DOHH2 (cell line): ENCODE results near the gene ZMAT5.

Source experiments
- H3F3A ChIP-seq: fragments of 200-600 bp; sonication (generic), shearing (Covaris generic); 2 replicates; pipeline ENCODE4 v1.6.0; 2016; ENCODE audit warnings: antibody characterized with exemption, mild to moderate bottlenecking; ENCODE audit not compliant: control insufficient read depth, insufficient read depth
- H3K27ac ChIP-seq: fragments of 200-600 bp; sonication (generic); 2 replicates; pipeline ENCODE4 v1.5.1; 2014; ENCODE audit warnings: low read depth, mild to moderate bottlenecking, low read length, moderate library complexity
- H3K27me3 ChIP-seq: fragments of 200-600 bp; sonication (generic); 2 replicates; pipeline ENCODE4 v1.6.1; 2014; ENCODE audit warnings: mild to moderate bottlenecking, low read length, mixed read lengths; ENCODE audit not compliant: control insufficient read depth
- H3K36me3 ChIP-seq: fragments of 200-600 bp; sonication (generic); 2 replicates; pipeline ENCODE4 v1.6.1; 2014; ENCODE audit warnings: mild to moderate bottlenecking, low read length, moderate library complexity, mixed read lengths; ENCODE audit not compliant: control insufficient read depth
- H3K4me1 ChIP-seq: fragments of 200-600 bp; sonication (generic); 2 replicates; pipeline ENCODE4 v1.6.1; 2014; ENCODE audit warnings: mild to moderate bottlenecking, low read length, mixed read lengths; ENCODE audit not compliant: control insufficient read depth
- H3K4me2 ChIP-seq: fragments of 200-600 bp; sonication (generic); 2 replicates; pipeline ENCODE4 v1.6.0; 2014; ENCODE audit warnings: mild to moderate bottlenecking, low read length, moderate library complexity
- H3K4me3 ChIP-seq: fragments of 200-600 bp; sonication (generic); 2 replicates; pipeline ENCODE4 v1.5.1; 2014; ENCODE audit warnings: mild to moderate bottlenecking, low read length, mixed read lengths
- H3K79me2 ChIP-seq: fragments of 200-600 bp; sonication (generic); 2 replicates; pipeline ENCODE4 v1.6.1; 2014; ENCODE audit warnings: mild to moderate bottlenecking, low read length, mixed read lengths; ENCODE audit not compliant: control insufficient read depth
- H3K9me2 ChIP-seq: fragments of 200-600 bp; sonication (generic); replicated peaks from 2 replicates; pipeline ENCODE4 v1.6.1; 2014; ENCODE audit warnings: mild to moderate bottlenecking, low read length, mixed read lengths; ENCODE audit not compliant: control insufficient read depth
- H3K9me3 ChIP-seq: fragments of 200-600 bp; sonication (generic); 2 replicates; pipeline ENCODE4 v1.6.1; 2014; ENCODE audit warnings: antibody characterized with exemption, low read length, mixed read lengths; ENCODE audit not compliant: control insufficient read depth, insufficient read depth
- H4K20me1 ChIP-seq: fragments of 200-600 bp; sonication (generic); 2 replicates; pipeline ENCODE4 v1.6.0; 2014; ENCODE audit warnings: low read depth, mild to moderate bottlenecking, antibody characterized with exemption, low read length, moderate library complexity; ENCODE audit not compliant: control insufficient read depth, insufficient read depth
- CTCF ChIP-seq: fragments of 200-600 bp; sonication (generic); IDR thresholded peaks from one replicate; pipeline ENCODE4 v1.5.1; 2014; ENCODE audit warnings: antibody characterized with exemption, mild to moderate bottlenecking, low read depth, low read length; ENCODE audit not compliant: poor library complexity, severe bottlenecking
- EZH2phosphoT487 ChIP-seq: fragments of 200-600 bp; sonication (generic); IDR thresholded peaks from 2 replicates; pipeline ENCODE4 v1.6.1; 2017; ENCODE audit warnings: borderline replicate concordance, mild to moderate bottlenecking, antibody characterized with exemption, low read length, moderate library complexity, mixed read lengths

The ZMAT5 gene

GRCh38 chr22:29784451-29785361 lies 17.9 kb upstream of the ZMAT5 start:
- Histone ChIP-seq H3K27me3 (no peaks in the 10 kb centered on the region), H4K20me1 (no peaks in the 10 kb centered on the region), H3K9me2 (no peaks in the 10 kb centered on the region), H3K36me3 (peaks cover 20% of the 10 kb centered on the region), H3K4me1 (no peaks in the 10 kb centered on the region), H3F3A (no peaks in the 10 kb centered on the region), H3K27ac (no peak overlapping the region), H3K4me2 (no peak overlapping the region), H3K9me3 (no peaks in the 10 kb centered on the region), H3K4me3 (no peak overlapping the region), H3K79me2 (no peaks in the 10 kb centered on the region)
- no peak for TF ChIP-seq EZH2phosphoT487
- no peak for TF ChIP-seq CTCF

GRCh38 chr22:29782061-29782845 lies 15.4 kb upstream of the ZMAT5 start:
- Histone ChIP-seq H3K4me3 (no peak overlapping the region), H3F3A (no peaks in the 10 kb centered on the region), H3K9me2 (no peaks in the 10 kb centered on the region), H3K9me3 (no peaks in the 10 kb centered on the region), H3K27me3 (no peaks in the 10 kb centered on the region), H4K20me1 (no peaks in the 10 kb centered on the region), H3K27ac (no peak overlapping the region), H3K4me1 (no peaks in the 10 kb centered on the region), H3K79me2 (no peaks in the 10 kb centered on the region), H3K4me2 (no peak overlapping the region), H3K36me3 (no peaks in the 10 kb centered on the region)
- TF ChIP-seq EZH2phosphoT487, result no peak
- no peak for TF ChIP-seq CTCF

GRCh38 chr22:29780748-29781676 lies 14.2 kb upstream of the ZMAT5 start:
- Histone ChIP-seq H3K4me1 (no peaks in the 10 kb centered on the region), H3K27me3 (no peaks in the 10 kb centered on the region), H3K9me3 (no peaks in the 10 kb centered on the region), H3K27ac (no peak overlapping the region), H3K4me2 (no peak overlapping the region), H3K36me3 (no peaks in the 10 kb centered on the region), H4K20me1 (no peaks in the 10 kb centered on the region), H3K79me2 (no peaks in the 10 kb centered on the region), H3F3A (no peaks in the 10 kb centered on the region), H3K9me2 (no peaks in the 10 kb centered on the region), H3K4me3 (no peak overlapping the region)
- TF ChIP-seq CTCF, result no peak
- TF ChIP-seq EZH2phosphoT487, result no peak
